Brain microvascular endothelial cell (primary cell): ENCODE measurements around the gene IFT74.

Source experiments
- DNase-seq: peaks from one replicate; pipeline ENCODE4 v3.0.0-alpha.2; 2020
- H3K27ac ChIP-seq: fragments of 250-450 bp; sonication (Bioruptor Pico); 2 replicates; pipeline ENCODE4 v1.5.1; 2020; ENCODE audit warnings: mild to moderate bottlenecking, moderate library complexity
- H3K27me3 ChIP-seq: fragments of 250-450 bp; sonication (Bioruptor Pico); replicated peaks from 2 replicates; pipeline ENCODE4 v1.5.1; 2020; ENCODE audit warnings: mild to moderate bottlenecking
- H3K36me3 ChIP-seq: fragments of 250-450 bp; sonication (Bioruptor Pico); replicated peaks from 2 replicates; pipeline ENCODE4 v1.5.1; 2020; ENCODE audit warnings: mild to moderate bottlenecking
- H3K4me3 ChIP-seq: 2 replicates; pipeline ENCODE4 v1.5.1; 2011; ENCODE audit warnings: low read depth, mild to moderate bottlenecking, control low read depth, low read length, moderate library complexity
- CTCF ChIP-seq: IDR thresholded peaks from 2 replicates; pipeline ENCODE4 v1.5.1; 2011; ENCODE audit warnings: low read depth, mild to moderate bottlenecking, moderate library complexity, low read length, control low read depth, inconsistent platforms; ENCODE audit errors: missing control alignments
- in situ Hi-C: cut with HindIII; loops from 2 replicates; pipeline ENCODE4 v1.10.0; 2017; ENCODE audit warnings: low sequenced_read_pairs, low pct_ligation_motif_present

The IFT74 gene

DNA sequence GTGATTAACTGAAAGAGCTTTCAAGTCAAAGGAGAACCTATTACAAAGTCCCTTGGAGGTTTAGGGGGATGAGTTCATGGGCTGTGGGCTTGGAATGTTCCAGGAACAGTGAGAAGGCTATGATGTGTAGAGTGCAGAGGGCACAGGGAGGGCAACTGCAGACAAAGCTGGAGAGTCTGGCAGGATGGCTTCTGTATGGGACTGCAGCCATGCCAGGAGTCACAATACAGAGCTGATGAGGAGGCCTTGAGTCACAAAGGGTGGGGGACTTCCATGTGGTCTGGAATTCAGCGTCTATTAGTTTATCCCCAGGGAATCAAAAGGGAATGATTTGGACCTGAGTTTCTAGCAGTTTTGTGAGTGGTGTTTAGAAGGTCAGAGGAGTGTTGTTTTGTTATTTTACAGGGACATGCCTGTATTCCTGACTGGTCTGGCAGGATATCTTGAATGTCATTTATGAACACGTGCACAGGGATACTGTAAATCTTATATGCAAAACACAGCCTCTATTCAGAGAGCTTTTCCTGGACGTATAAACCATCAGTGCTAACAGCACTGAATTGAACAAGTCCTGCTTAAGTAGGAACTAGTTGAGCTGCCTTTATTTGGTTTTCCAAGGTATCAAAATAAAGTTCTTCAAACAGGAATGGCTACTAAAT lies 138.6 kb downstream of the IFT74 start:
- peak overlapping the region; percentile 84 for H3K27ac ChIP-seq
- TF ChIP-seq CTCF, result no peak
- H3K4me3 ChIP-seq, result no peak overlapping the region
- peak; percentile 93 for DNase-seq
- H3K27me3 ChIP-seq, result no peaks in the 10 kb centered on the region
- in situ Hi-C loops, result no loop called here
- no peaks in the 10 kb centered on the region for H3K36me3 ChIP-seq

DNA sequence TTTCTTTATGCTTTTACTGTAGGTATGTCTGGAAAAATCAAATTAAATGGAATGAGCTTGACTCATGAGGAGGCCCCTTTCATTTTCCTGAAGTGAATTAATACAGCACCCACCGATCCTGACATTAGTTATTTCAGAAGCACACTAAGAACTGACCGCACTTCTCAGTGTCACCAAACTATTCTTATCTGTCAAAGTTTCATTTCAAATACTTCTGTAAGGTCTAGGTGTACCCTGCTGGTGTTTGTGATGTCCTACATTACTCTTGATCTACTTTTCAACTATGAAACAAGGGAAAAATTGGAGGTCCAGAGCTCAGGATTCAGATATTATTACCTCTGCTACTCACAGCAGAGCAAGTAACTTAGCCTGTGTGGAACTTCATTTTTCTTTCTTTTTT lies 151.0 kb downstream of the IFT74 start:
- no peak for DNase-seq
- Histone ChIP-seq H3K27me3 (no peaks in the 10 kb centered on the region), H3K4me3 (no peak overlapping the region), H3K27ac (no peak overlapping the region), H3K36me3 (no peaks in the 10 kb centered on the region)
- TF ChIP-seq CTCF, result no peak
- in situ Hi-C loops, result no loop called here

DNA sequence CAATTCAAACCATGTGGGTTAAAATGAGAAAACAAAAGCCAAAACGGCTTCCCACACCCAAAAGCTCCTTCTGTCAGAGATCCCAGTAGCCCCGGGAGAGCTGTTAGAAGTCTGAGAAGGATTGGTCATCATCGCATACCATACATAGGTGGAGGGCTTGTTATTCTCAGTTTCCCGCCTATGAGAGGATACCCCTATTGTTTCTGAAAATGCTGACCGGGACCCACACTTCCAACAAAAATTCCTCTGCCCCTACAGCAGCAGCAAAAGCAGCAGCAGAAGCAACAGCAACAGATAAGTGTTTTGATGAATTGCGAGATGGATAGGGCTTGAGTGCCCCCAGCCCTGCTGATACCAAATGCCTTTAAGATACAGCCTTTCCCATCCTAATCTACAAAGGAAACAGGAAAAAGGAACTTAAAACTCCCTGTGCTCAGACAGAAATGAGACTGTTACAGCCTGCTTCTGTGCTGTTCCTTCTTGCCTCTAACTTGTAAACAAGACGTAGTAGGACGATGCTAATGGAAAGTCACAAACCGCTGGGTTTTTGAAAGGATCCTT lies 152.8 kb downstream of the IFT74 start, which contains the start of gene TEK:
Gene TEK (plus strand): TSS at position 245 of the 561 bp plus-strand sequence. CDS start 366 bp downstream, outside the sequence.
- no peaks in the 10 kb centered on the region for H3K27me3 ChIP-seq
- no peaks in the 10 kb centered on the region for H3K36me3 ChIP-seq
- in situ Hi-C loops, result no loop called here
- peak within 1 kb of the TSS; percentile 48 for H3K4me3 ChIP-seq
- H3K27ac ChIP-seq, result peak within 1 kb of the TSS; percentile 59
- DNase-seq, result no peak
- TF ChIP-seq CTCF, result no peak

DNA sequence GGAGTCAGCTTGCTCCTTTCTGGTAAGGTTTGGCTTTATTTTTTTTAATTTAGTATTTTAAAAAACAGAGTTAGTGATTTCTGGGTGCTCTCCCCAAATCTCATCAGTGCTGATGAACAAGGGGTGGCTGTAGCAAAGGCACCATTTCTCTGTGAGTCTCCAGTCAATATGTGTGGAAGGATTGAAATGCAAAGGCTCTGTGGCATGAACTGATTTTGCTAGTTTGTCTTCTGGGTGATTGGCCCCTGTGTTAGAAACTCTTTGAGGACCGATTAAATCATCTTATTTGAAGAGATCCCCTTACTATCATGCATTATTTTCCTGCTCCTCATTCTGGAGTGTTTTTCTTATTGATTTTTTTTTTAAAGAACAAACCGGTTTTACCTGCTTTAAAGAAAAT lies 153.4 kb downstream of the IFT74 start:
- in situ Hi-C loops, result no loop called here
- TF ChIP-seq CTCF, result no peak
- Histone ChIP-seq H3K27me3 (no peaks in the 10 kb centered on the region), H3K27ac (peak overlapping the region; percentile 59), H3K4me3 (peak overlapping the region; percentile 48), H3K36me3 (no peaks in the 10 kb centered on the region)
- no peak for DNase-seq

DNA sequence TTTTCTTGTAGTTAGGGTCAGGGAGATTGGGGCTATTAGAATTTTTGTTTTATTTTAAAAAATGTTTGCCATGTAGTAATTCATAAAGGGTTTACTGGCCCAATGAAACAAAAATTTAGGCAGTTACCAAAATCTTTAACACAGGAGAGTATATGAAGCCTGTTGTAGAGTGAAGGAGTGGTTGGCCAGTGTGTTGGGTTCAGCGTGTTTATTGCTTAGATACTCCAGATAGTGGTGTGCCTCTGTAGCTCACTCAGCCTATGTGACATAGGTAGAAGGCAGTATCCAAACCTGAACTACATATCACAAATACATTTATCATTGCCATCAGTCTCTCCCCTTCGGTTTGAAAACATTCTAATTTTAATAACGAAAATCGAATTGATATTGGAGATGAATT lies 154.0 kb downstream of the IFT74 start:
- Histone ChIP-seq H3K27ac (no peak overlapping the region), H3K36me3 (no peaks in the 10 kb centered on the region), H3K4me3 (peak overlapping the region; percentile 48), H3K27me3 (no peaks in the 10 kb centered on the region)
- no peak for DNase-seq
- in situ Hi-C loops, result no loop called here
- TF ChIP-seq CTCF, result no peak

- no peak for DNase-seq
- H3K27me3 ChIP-seq, result no peaks in the 10 kb centered on the region
- H3K4me3 ChIP-seq, result no peak overlapping the region
- H3K36me3 ChIP-seq, result no peaks in the 10 kb centered on the region
- in situ Hi-C loops, result no loop called here
- peak overlapping the region; percentile 30 for H3K27ac ChIP-seq
- TF ChIP-seq CTCF, result no peak
Measured at GRCh38 chr9:27112235-27112634, 156.0 kb downstream of the IFT74 start.
